IMR-90 (cell line): Measurements from ENCODE around the gene KRTAP3-1. TPM values are rescaled to one million over a fixed set of nuclear protein-coding genes. Genes with fewer than 3 reads are reported as not detected.

Experiments used
- ATAC-seq: fragments of 200-7000 bp; cut with Tn5 transposase; 2 replicates; pipeline ENCODE4 v1.9.1; 2020; ENCODE audit warnings: low read depth, mild to moderate bottlenecking, moderate library complexity
- BruUV-seq: library from RNA; stranded (reverse); fragments of 400-500 nt; replicated peaks from 2 replicates; lab custom pipeline; 2021; lab: Mats Ljungman, UMichigan
- CTCF ChIA-PET: fragments of 300-600 bp; formaldehyde crosslinking; extraction: SDS; loops from one replicate; lab custom pipeline; 2021; ENCODE audit warnings: antibody characterized with exemption; lab: Yijun Ruan, JAX
- POLR2A ChIA-PET: fragments of 300-600 bp; sonication (Branson Sonifier 250); formaldehyde crosslinking; loops from one replicate; lab custom pipeline; 2022; ENCODE audit warnings: antibody characterized with exemption; ENCODE audit not compliant: unreplicated experiment; lab: Charles Lee
- DNase-seq: peaks from one replicate; pipeline ENCODE4 v3.0.0; 2013
- H2AFZ ChIP-seq: replicated peaks from 2 replicates; pipeline ENCODE3; 2013; ENCODE audit warnings: low read length, mild to moderate bottlenecking; ENCODE audit not compliant: poor library complexity
- H2AK5ac ChIP-seq: 2 replicates; pipeline ENCODE4 v1.6.1; 2013; ENCODE audit warnings: low read depth, low read length, inconsistent platforms
- H2AK9ac ChIP-seq: replicated peaks from 2 replicates; pipeline ENCODE3; 2013; ENCODE audit warnings: mild to moderate bottlenecking, low read depth, low read length, moderate library complexity; ENCODE audit not compliant: poor library complexity
- H2BK120ac ChIP-seq: 2 replicates; pipeline ENCODE4 v1.6.1; 2013; ENCODE audit warnings: low read depth, low read length, inconsistent platforms
- H2BK15ac ChIP-seq: 3 replicates; pipeline ENCODE4 v1.6.1; 2013; ENCODE audit warnings: low read depth, low read length, inconsistent platforms
- H2BK20ac ChIP-seq: 2 replicates; pipeline ENCODE4 v1.6.1; 2013; ENCODE audit warnings: low read depth, mild to moderate bottlenecking, inconsistent platforms, low read length, moderate library complexity
- H2BK5ac ChIP-seq: 2 replicates; pipeline ENCODE4 v1.6.1; 2013; ENCODE audit warnings: mild to moderate bottlenecking, low read depth, low read length, inconsistent platforms; ENCODE audit not compliant: poor library complexity, severe bottlenecking
- H3K14ac ChIP-seq: replicated peaks from 2 replicates; pipeline ENCODE4 v1.6.1; 2013; ENCODE audit warnings: low read depth, low read length, inconsistent platforms
- H3K18ac ChIP-seq: 2 replicates; pipeline ENCODE4 v1.6.1; 2013; ENCODE audit warnings: low read depth, low read length, control low read depth
- H3K23ac ChIP-seq: 2 replicates; pipeline ENCODE4 v1.6.1; 2013; ENCODE audit warnings: low read depth, low read length, inconsistent platforms
- H3K27ac ChIP-seq: 2 replicates; pipeline ENCODE4 v1.5.1; 2013; ENCODE audit warnings: mild to moderate bottlenecking, control low read depth, low read length; ENCODE audit not compliant: insufficient read depth
- H3K27me3 ChIP-seq: 2 replicates; pipeline ENCODE4 v1.6.1; 2013; ENCODE audit warnings: low read length; ENCODE audit not compliant: control insufficient read depth, insufficient read depth
- H3K36me3 ChIP-seq: 2 replicates; pipeline ENCODE4 v1.6.1; 2013; ENCODE audit warnings: low read length, mixed read lengths; ENCODE audit not compliant: control insufficient read depth, insufficient read depth
- H3K4ac ChIP-seq: 2 replicates; pipeline ENCODE4 v1.6.1; 2013; ENCODE audit warnings: low read depth, low read length, inconsistent platforms
- H3K4me1 ChIP-seq: 2 replicates; pipeline ENCODE4 v1.6.1; 2013; ENCODE audit warnings: low read length, mixed read lengths; ENCODE audit not compliant: control insufficient read depth, insufficient read depth
- H3K4me2 ChIP-seq: 2 replicates; pipeline ENCODE4 v1.6.1; 2013; ENCODE audit warnings: low read depth, mild to moderate bottlenecking, control low read depth, low read length, moderate library complexity
- H3K4me3 ChIP-seq: 2 replicates; pipeline ENCODE4 v1.5.1; 2013; ENCODE audit warnings: low read depth, mild to moderate bottlenecking, control low read depth, low read length, moderate library complexity; ENCODE audit not compliant: insufficient read depth
- H3K56ac ChIP-seq: 2 replicates; pipeline ENCODE4 v1.6.1; 2013; ENCODE audit warnings: low read length, inconsistent platforms; ENCODE audit not compliant: insufficient read depth; ENCODE audit errors: extremely low read depth
- H3K79me1 ChIP-seq, 2 experiments: 2 replicates each; pipeline ENCODE4 v1.6.1; 2013; ENCODE audit warnings: low read length in 2 of 2, inconsistent platforms in 1 of 2, low read depth in 1 of 2
- H3K9ac ChIP-seq: 2 replicates; pipeline ENCODE4 v1.6.1; 2013; ENCODE audit warnings: low read depth, low read length, control low read depth
- H3K9me1 ChIP-seq: 2 replicates; pipeline ENCODE4 v1.6.1; 2013; ENCODE audit warnings: low read length, inconsistent platforms; ENCODE audit not compliant: insufficient read depth
- H3K9me3 ChIP-seq: 2 replicates; pipeline ENCODE4 v1.6.1; 2013; ENCODE audit warnings: low read length; ENCODE audit not compliant: control insufficient read depth, insufficient read depth
- H4K20me1 ChIP-seq: 2 replicates; pipeline ENCODE4 v1.6.1; 2013; ENCODE audit warnings: low read length, inconsistent platforms; ENCODE audit not compliant: insufficient read depth
- H4K5ac ChIP-seq: 2 replicates; pipeline ENCODE4 v1.6.1; 2013; ENCODE audit warnings: mild to moderate bottlenecking, low read depth, low read length, control low read depth
- H4K8ac ChIP-seq, 2 experiments: 2 replicates each; pipeline ENCODE4 v1.6.1; 2013; ENCODE audit warnings: low read depth in 2 of 2, low read length in 2 of 2, control low read depth in 1 of 2, inconsistent platforms in 1 of 2
- H4K91ac ChIP-seq: 2 replicates; pipeline ENCODE4 v1.6.1; 2013; ENCODE audit warnings: low read depth, low read length, inconsistent platforms; ENCODE audit not compliant: insufficient read depth
- MAFK ChIP-seq: IDR thresholded peaks from 2 replicates; pipeline ENCODE4 v1.6.1; 2012; ENCODE audit warnings: low read depth, low read length, improper control_type of control experiment
- RCOR1 ChIP-seq: IDR thresholded peaks from 2 replicates; pipeline ENCODE4 v1.6.1; 2012; ENCODE audit warnings: mild to moderate bottlenecking, low read length, improper control_type of control experiment; ENCODE audit not compliant: insufficient replicate concordance
- dilution Hi-C: fragments of 300-500 bp; cut with HindIII; formaldehyde crosslinking; loops from one replicate; pipeline ENCODE4 v1.14.3; 2018; ENCODE audit warnings: low sequenced_read_pairs; ENCODE audit not compliant: unreplicated experiment
- in situ Hi-C: fragments of 300-500 bp; cut with MboI; formaldehyde crosslinking; loops from 3 replicates; pipeline ENCODE4 v1.14.3; 2019; ENCODE audit warnings: low sequenced_read_pairs, inconsistent platforms, mixed read lengths
- intact Hi-C: fragments of 100-400 bp; cut with micrococcal nuclease; formaldehyde crosslinking; loops from 2 replicates; pipeline ENCODE4 v1.10.0; 2022
- polyA plus RNA-seq, 3 experiments: library from polyadenylated mRNA; depleted of rRNA; stranded (reverse); fragments of >200 nt; gene quantifications; 2 replicates each; pipeline ENCODE4 v1.2.3, GENCODE V29; 2012; ENCODE audit warnings: low replicate concordance in 1 of 3
- total RNA-seq: library from RNA; depleted of rRNA; stranded (reverse); fragments of >200 nt; gene quantifications from 2 replicates; pipeline ENCODE4 v1.2.3, GENCODE V29; 2012

KRTAP3-1 gene
- total and polyA plus RNA-seq, 2 of the 4 experiments (the other 2 are of a cell fraction), result not detected

- no peaks in the 10 kb centered on the region for H3K27me3 ChIP-seq
- H3K9ac ChIP-seq, result no peak overlapping the region
- DNase-seq (no peak), ATAC-seq (no peak)
- CTCF ChIA-PET, result no interaction called here
- no peaks in the 10 kb centered on the region for H3K9me3 ChIP-seq
- H2AK5ac ChIP-seq, result no peak overlapping the region
- dilution Hi-C loops (no loop called here), intact Hi-C loops (no loop called here), in situ Hi-C loops (no loop called here)
- no peaks in the 10 kb centered on the region for H3K36me3 ChIP-seq
- H4K8ac ChIP-seq, result no peak overlapping the region
- no TSS peak for BruUV-seq
- H3K4ac ChIP-seq, result no peak overlapping the region
- H3K18ac ChIP-seq, result no peak overlapping the region
- no peak overlapping the region for H3K27ac ChIP-seq
- TF ChIP-seq MAFK (0 out of 2 replicates have a peak, but pooled peaks have one; percentile 5), RCOR1 (no peak)
- H3K23ac ChIP-seq, result no peak overlapping the region
- no peak overlapping the region for H2BK120ac ChIP-seq
- H2BK15ac ChIP-seq, result no peak overlapping the region
- H4K5ac ChIP-seq, result no peak overlapping the region
- H4K20me1 ChIP-seq, result no peaks in the 10 kb centered on the region
- no peak overlapping the region for H2BK20ac ChIP-seq
- no peak overlapping the region for H2AK9ac ChIP-seq
- no peaks in the 10 kb centered on the region for H3K9me1 ChIP-seq
- no peak overlapping the region for H3K56ac ChIP-seq
- H3K4me1 ChIP-seq, result peaks cover 2% of the 10 kb centered on the region; the same call in 1 of the 2 replicates
- H3K79me1 ChIP-seq, result no peaks in the 10 kb centered on the region
- H3K4me3 ChIP-seq, result no peak overlapping the region
- H3K4me2 ChIP-seq, result no peak overlapping the region
- H2AFZ ChIP-seq, result no peak overlapping the region
- no peak overlapping the region for H3K14ac ChIP-seq
- no peak overlapping the region for H2BK5ac ChIP-seq
- POLR2A ChIA-PET, result no interaction called here
- no peak overlapping the region for H4K91ac ChIP-seq
Measured at GRCh38 chr17:40975516-40975915, 33.4 kb downstream of the KRTAP3-1 start.
